GM18517 (cell line): Measurements from ENCODE around the gene NR1H4.
"Not testable (repeated sequence)": the region's sequence is repeated elsewhere in the genome, so short reads cannot be mapped to it uniquely, and the experiment has no call there.

Experiments used
- ATAC-seq: cut with Tn5 transposase; IDR thresholded peaks from one replicate; pipeline ENCODE4 v1.9.1; 2021; ENCODE audit warnings: mild to moderate bottlenecking, moderate library complexity; ENCODE audit not compliant: unreplicated experiment

Gene NR1H4

GRCh38 chr12:100473716-100474150 lies at the start of gene NR1H4:
Gene NR1H4, plus strand, starts transcription at chr12:100473866. Its CDS starts 19,458 bp downstream, at chr12:100493324.
- ATAC-seq, result no peak

GRCh38 chr12:100426145-100426544 lies 47.5 kb upstream of the NR1H4 start:
- ATAC-seq, result no peak

GRCh38 chr12:100427078-100427477 lies 46.6 kb upstream of the NR1H4 start:
- no peak for ATAC-seq

- ATAC-seq, result not testable (repeated sequence)
Observed at GRCh38 chr12:100430251-100430650, 43.4 kb upstream of the NR1H4 start.

- no peak for ATAC-seq
Observed at GRCh38 chr12:100433701-100434100, 40.0 kb upstream of the NR1H4 start.

GRCh38 chr12:100434177-100434576 lies 39.5 kb upstream of the NR1H4 start:
- ATAC-seq, result no peak

- ATAC-seq, result no peak
Observed at GRCh38 chr12:100435957-100436356, 37.7 kb upstream of the NR1H4 start.

GRCh38 chr12:100437038-100437841 lies 36.4 kb upstream of the NR1H4 start:
- ATAC-seq, result no peak

- no peak for ATAC-seq
Observed at GRCh38 chr12:100439797-100440196, 33.9 kb upstream of the NR1H4 start.

GRCh38 chr12:100442403-100442802 lies 31.3 kb upstream of the NR1H4 start:
- ATAC-seq, result no peak

GRCh38 chr12:100443434-100443833 lies 30.2 kb upstream of the NR1H4 start:
- no peak for ATAC-seq

GRCh38 chr12:100445081-100445481 lies 28.6 kb upstream of the NR1H4 start:
- no peak for ATAC-seq

GRCh38 chr12:100447381-100447780 lies 26.3 kb upstream of the NR1H4 start:
- ATAC-seq, result no peak

- no peak for ATAC-seq
Observed at GRCh38 chr12:100448656-100449055, 25.0 kb upstream of the NR1H4 start.

- no peak for ATAC-seq
Observed at GRCh38 chr12:100450735-100451134, 22.9 kb upstream of the NR1H4 start.

GRCh38 chr12:100453951-100454350 lies 19.7 kb upstream of the NR1H4 start:
- no peak for ATAC-seq

GRCh38 chr12:100455896-100456295 lies 17.8 kb upstream of the NR1H4 start:
- ATAC-seq, result no peak

GRCh38 chr12:100458191-100458590 lies 15.5 kb upstream of the NR1H4 start:
- ATAC-seq, result no peak

- ATAC-seq, result no peak
Observed at GRCh38 chr12:100460702-100461101, 13.0 kb upstream of the NR1H4 start.

- ATAC-seq, result no peak
Observed at GRCh38 chr12:100461330-100461973, 12.2 kb upstream of the NR1H4 start.

- ATAC-seq, result no peak
Observed at GRCh38 chr12:100463661-100464060, 10.0 kb upstream of the NR1H4 start.

GRCh38 chr12:100464529-100464928 lies 9.1 kb upstream of the NR1H4 start:
- ATAC-seq, result no peak
